HTR-8/SVneo (cell line): ENCODE results near the gene TMA7B.
A peak's percentile ranks its signal among the peaks of the same experiment; 100 is the strongest.

Source experiments
- DNase-seq: peaks from one replicate; pipeline ENCODE4 v3.0.0; 2011; ENCODE audit warnings: low spot score, mixed read lengths; ENCODE audit not compliant: insufficient read length
- FAIRE-seq: peaks from 2 replicates; lab custom pipeline; 2011; peaks lifted over from hg19 to GRCh38; lab: Jason Lieb, UNC

The TMA7B gene

GRCh38 chr22:39932166-39932565 is 28.0 kb upstream of the TMA7B start:
- DNase-seq (no peak), FAIRE-seq (no peak)

- DNase-seq = peak; percentile 19
- no peak for FAIRE-seq
These were observed 27.1 kb upstream of the TMA7B start for GRCh38 chr22:39932918-39933649.

GRCh38 chr22:39933741-39934140 is 26.5 kb upstream of the TMA7B start:
- no peak for DNase-seq
- no peak for FAIRE-seq

GRCh38 chr22:39935116-39935515 is 25.1 kb upstream of the TMA7B start:
- FAIRE-seq (no peak), DNase-seq (no peak)

- FAIRE-seq = no peak
These were observed 24.6 kb upstream of the TMA7B start for GRCh38 chr22:39935612-39936011.

GRCh38 chr22:39936523-39937145 is 23.6 kb upstream of the TMA7B start:
- FAIRE-seq = no peak
- DNase-seq = no peak

More at GRCh38 chr22:39935612-39936011, 24.6 kb upstream of the TMA7B start:
- no peak for DNase-seq

- no peak for DNase-seq
- FAIRE-seq = no peak
These were observed 22.3 kb upstream of the TMA7B start for GRCh38 chr22:39937906-39938305.

GRCh38 chr22:39938509-39939111 is 21.6 kb upstream of the TMA7B start:
- FAIRE-seq = no peak

GRCh38 chr22:39939830-39940229 is 20.4 kb upstream of the TMA7B start:
- FAIRE-seq = no peak
- no peak for DNase-seq

More at GRCh38 chr22:39938509-39939111, 21.6 kb upstream of the TMA7B start:
- no peak for DNase-seq

GRCh38 chr22:39940757-39941305 is 19.4 kb upstream of the TMA7B start:
- DNase-seq (no peak), FAIRE-seq (no peak)

- FAIRE-seq (no peak), DNase-seq (no peak)
These were observed 18.6 kb upstream of the TMA7B start for GRCh38 chr22:39941601-39942000.

GRCh38 chr22:39942439-39943230 is 17.6 kb upstream of the TMA7B start:
- FAIRE-seq = no peak
- no peak for DNase-seq

- no peak for DNase-seq
These were observed 16.9 kb upstream of the TMA7B start for GRCh38 chr22:39943337-39943736.

GRCh38 chr22:39943953-39944872 is 16.0 kb upstream of the TMA7B start:
- DNase-seq (no peak), FAIRE-seq (no peak)

More at GRCh38 chr22:39943337-39943736, 16.9 kb upstream of the TMA7B start:
- FAIRE-seq = no peak

- no peak for DNase-seq
- FAIRE-seq = no peak
These were observed 14.1 kb upstream of the TMA7B start for GRCh38 chr22:39946126-39946502.

- DNase-seq = no peak
These were observed 13.5 kb upstream of the TMA7B start for GRCh38 chr22:39946503-39947219.

GRCh38 chr22:39947220-39948216 is 12.7 kb upstream of the TMA7B start:
- no peak for FAIRE-seq
- DNase-seq = no peak

More at GRCh38 chr22:39946503-39947219, 13.5 kb upstream of the TMA7B start:
- no peak for FAIRE-seq
